IMR-90 (cell line): ENCODE measurements around the gene PDZD2. TPM values are rescaled to one million over a fixed set of nuclear protein-coding genes. Genes with fewer than 3 reads are reported as not detected.

Experiments
- ATAC-seq: fragments of 200-7000 bp; cut with Tn5 transposase; 2 replicates; pipeline ENCODE4 v1.9.1; 2020; ENCODE audit warnings: low read depth, mild to moderate bottlenecking, moderate library complexity
- BruUV-seq: library from RNA; stranded (reverse); fragments of 400-500 nt; replicated peaks from 2 replicates; lab custom pipeline; 2021; lab: Mats Ljungman, UMichigan
- CTCF ChIA-PET: fragments of 300-600 bp; formaldehyde crosslinking; extraction: SDS; loops from one replicate; lab custom pipeline; 2021; ENCODE audit warnings: antibody characterized with exemption; lab: Yijun Ruan, JAX
- POLR2A ChIA-PET: fragments of 300-600 bp; sonication (Branson Sonifier 250); formaldehyde crosslinking; loops from one replicate; lab custom pipeline; 2022; ENCODE audit warnings: antibody characterized with exemption; ENCODE audit not compliant: unreplicated experiment; lab: Charles Lee
- DNase-seq: peaks from one replicate; pipeline ENCODE4 v3.0.0; 2013
- H2AFZ ChIP-seq: replicated peaks from 2 replicates; pipeline ENCODE3; 2013; ENCODE audit warnings: low read length, mild to moderate bottlenecking; ENCODE audit not compliant: poor library complexity
- H2AK5ac ChIP-seq: 2 replicates; pipeline ENCODE4 v1.6.1; 2013; ENCODE audit warnings: low read depth, low read length, inconsistent platforms
- H2AK9ac ChIP-seq: replicated peaks from 2 replicates; pipeline ENCODE3; 2013; ENCODE audit warnings: mild to moderate bottlenecking, low read depth, low read length, moderate library complexity; ENCODE audit not compliant: poor library complexity
- H2BK120ac ChIP-seq: 2 replicates; pipeline ENCODE4 v1.6.1; 2013; ENCODE audit warnings: low read depth, low read length, inconsistent platforms
- H2BK15ac ChIP-seq: 3 replicates; pipeline ENCODE4 v1.6.1; 2013; ENCODE audit warnings: low read depth, low read length, inconsistent platforms
- H2BK20ac ChIP-seq: 2 replicates; pipeline ENCODE4 v1.6.1; 2013; ENCODE audit warnings: low read depth, mild to moderate bottlenecking, inconsistent platforms, low read length, moderate library complexity
- H2BK5ac ChIP-seq: 2 replicates; pipeline ENCODE4 v1.6.1; 2013; ENCODE audit warnings: mild to moderate bottlenecking, low read depth, low read length, inconsistent platforms; ENCODE audit not compliant: poor library complexity, severe bottlenecking
- H3K14ac ChIP-seq: replicated peaks from 2 replicates; pipeline ENCODE4 v1.6.1; 2013; ENCODE audit warnings: low read depth, low read length, inconsistent platforms
- H3K18ac ChIP-seq: 2 replicates; pipeline ENCODE4 v1.6.1; 2013; ENCODE audit warnings: low read depth, low read length, control low read depth
- H3K23ac ChIP-seq: 2 replicates; pipeline ENCODE4 v1.6.1; 2013; ENCODE audit warnings: low read depth, low read length, inconsistent platforms
- H3K27ac ChIP-seq: 2 replicates; pipeline ENCODE4 v1.5.1; 2013; ENCODE audit warnings: mild to moderate bottlenecking, control low read depth, low read length; ENCODE audit not compliant: insufficient read depth
- H3K27me3 ChIP-seq: 2 replicates; pipeline ENCODE4 v1.6.1; 2013; ENCODE audit warnings: low read length; ENCODE audit not compliant: control insufficient read depth, insufficient read depth
- H3K36me3 ChIP-seq: 2 replicates; pipeline ENCODE4 v1.6.1; 2013; ENCODE audit warnings: low read length, mixed read lengths; ENCODE audit not compliant: control insufficient read depth, insufficient read depth
- H3K4ac ChIP-seq: 2 replicates; pipeline ENCODE4 v1.6.1; 2013; ENCODE audit warnings: low read depth, low read length, inconsistent platforms
- H3K4me1 ChIP-seq: 2 replicates; pipeline ENCODE4 v1.6.1; 2013; ENCODE audit warnings: low read length, mixed read lengths; ENCODE audit not compliant: control insufficient read depth, insufficient read depth
- H3K4me2 ChIP-seq: 2 replicates; pipeline ENCODE4 v1.6.1; 2013; ENCODE audit warnings: low read depth, mild to moderate bottlenecking, control low read depth, low read length, moderate library complexity
- H3K4me3 ChIP-seq: 2 replicates; pipeline ENCODE4 v1.5.1; 2013; ENCODE audit warnings: low read depth, mild to moderate bottlenecking, control low read depth, low read length, moderate library complexity; ENCODE audit not compliant: insufficient read depth
- H3K56ac ChIP-seq: 2 replicates; pipeline ENCODE4 v1.6.1; 2013; ENCODE audit warnings: low read length, inconsistent platforms; ENCODE audit not compliant: insufficient read depth; ENCODE audit errors: extremely low read depth
- H3K79me1 ChIP-seq, 2 experiments: 2 replicates each; pipeline ENCODE4 v1.6.1; 2013; ENCODE audit warnings: low read length in 2 of 2, inconsistent platforms in 1 of 2, low read depth in 1 of 2
- H3K9ac ChIP-seq: 2 replicates; pipeline ENCODE4 v1.6.1; 2013; ENCODE audit warnings: low read depth, low read length, control low read depth
- H3K9me1 ChIP-seq: 2 replicates; pipeline ENCODE4 v1.6.1; 2013; ENCODE audit warnings: low read length, inconsistent platforms; ENCODE audit not compliant: insufficient read depth
- H3K9me3 ChIP-seq: 2 replicates; pipeline ENCODE4 v1.6.1; 2013; ENCODE audit warnings: low read length; ENCODE audit not compliant: control insufficient read depth, insufficient read depth
- H4K20me1 ChIP-seq: 2 replicates; pipeline ENCODE4 v1.6.1; 2013; ENCODE audit warnings: low read length, inconsistent platforms; ENCODE audit not compliant: insufficient read depth
- H4K5ac ChIP-seq: 2 replicates; pipeline ENCODE4 v1.6.1; 2013; ENCODE audit warnings: mild to moderate bottlenecking, low read depth, low read length, control low read depth
- H4K8ac ChIP-seq, 2 experiments: 2 replicates each; pipeline ENCODE4 v1.6.1; 2013; ENCODE audit warnings: low read depth in 2 of 2, low read length in 2 of 2, control low read depth in 1 of 2, inconsistent platforms in 1 of 2
- H4K91ac ChIP-seq: 2 replicates; pipeline ENCODE4 v1.6.1; 2013; ENCODE audit warnings: low read depth, low read length, inconsistent platforms; ENCODE audit not compliant: insufficient read depth
- BHLHE40 ChIP-seq: fragments of 150-350 bp; IDR thresholded peaks from 2 replicates; pipeline ENCODE4 v1.6.1; 2016; ENCODE audit warnings: mild to moderate bottlenecking, low read depth, low read length
- CHD1 ChIP-seq: IDR thresholded peaks from 2 replicates; pipeline ENCODE4 v1.6.1; 2012; ENCODE audit warnings: low read depth, low read length, improper control_type of control experiment
- ELK1 ChIP-seq: fragments of 150-350 bp; IDR thresholded peaks from 2 replicates; pipeline ENCODE4 v1.6.1; 2016; ENCODE audit warnings: low read depth, mild to moderate bottlenecking, low read length, moderate library complexity, borderline replicate concordance
- dilution Hi-C: fragments of 300-500 bp; cut with HindIII; formaldehyde crosslinking; loops from one replicate; pipeline ENCODE4 v1.14.3; 2018; ENCODE audit warnings: low sequenced_read_pairs; ENCODE audit not compliant: unreplicated experiment
- in situ Hi-C: fragments of 300-500 bp; cut with MboI; formaldehyde crosslinking; loops from 3 replicates; pipeline ENCODE4 v1.14.3; 2019; ENCODE audit warnings: low sequenced_read_pairs, inconsistent platforms, mixed read lengths
- intact Hi-C: fragments of 100-400 bp; cut with micrococcal nuclease; formaldehyde crosslinking; loops from 2 replicates; pipeline ENCODE4 v1.10.0; 2022
- polyA plus RNA-seq, 3 experiments: library from polyadenylated mRNA; depleted of rRNA; stranded (reverse); fragments of >200 nt; gene quantifications; 2 replicates each; pipeline ENCODE4 v1.2.3, GENCODE V29; 2012; ENCODE audit warnings: low replicate concordance in 1 of 3
- total RNA-seq: library from RNA; depleted of rRNA; stranded (reverse); fragments of >200 nt; gene quantifications from 2 replicates; pipeline ENCODE4 v1.2.3, GENCODE V29; 2012

PDZD2 gene
- total and polyA plus RNA-seq, 2 of the 4 experiments (the other 2 are of a cell fraction), result under 0.01 to 0.02 TPM

- TF ChIP-seq ELK1 (no peak), BHLHE40 (no peak)
These were observed 216.5 kb downstream of the PDZD2 start (continued) for GRCh38 chr5:31855134-31856040.

- H3K27ac ChIP-seq, result no peak overlapping the region
- H4K20me1 ChIP-seq, result no peaks in the 10 kb centered on the region
- no peak overlapping the region for H3K23ac ChIP-seq
- dilution Hi-C loops (no loop called here), in situ Hi-C loops (no loop called here), intact Hi-C loops (no loop called here)
- H2BK20ac ChIP-seq, result no peak overlapping the region
- H3K9me1 ChIP-seq, result no peaks in the 10 kb centered on the region
- no peak overlapping the region for H3K4ac ChIP-seq
- ChIA-PET POLR2A (no interaction called here), CTCF (no interaction called here)
- H2AK9ac ChIP-seq, result no peak overlapping the region
- no peak overlapping the region for H3K18ac ChIP-seq
- no peak overlapping the region for H2BK15ac ChIP-seq
- no TSS peak for BruUV-seq
- H3K79me1 ChIP-seq, result no peaks in the 10 kb centered on the region
- H2AK5ac ChIP-seq, result no peak overlapping the region
- no peak overlapping the region for H4K8ac ChIP-seq
- H3K4me2 ChIP-seq, result no peak overlapping the region
- H4K5ac ChIP-seq, result no peak overlapping the region
- peaks cover 30% of the 10 kb centered on the region for H3K27me3 ChIP-seq
- H2BK5ac ChIP-seq, result no peak overlapping the region
- no peak overlapping the region for H3K4me3 ChIP-seq
- no peak overlapping the region for H2BK120ac ChIP-seq
- H3K14ac ChIP-seq, result no peak overlapping the region
- no peaks in the 10 kb centered on the region for H3K36me3 ChIP-seq
- no peak for ATAC-seq
- no peak overlapping the region for H3K56ac ChIP-seq
- H3K9me3 ChIP-seq, result peaks cover 14% of the 10 kb centered on the region
- no peak overlapping the region for H3K9ac ChIP-seq
- DNase-seq, result no peak
- no peak overlapping the region for H4K91ac ChIP-seq
- no peaks in the 10 kb centered on the region; the same call in 1 of the 2 replicates for H3K4me1 ChIP-seq
- TF ChIP-seq CHD1, result no peak
- TF ChIP-seq ELK1, result no peak
- no peak overlapping the region for H2AFZ ChIP-seq
These were observed 220.2 kb downstream of the PDZD2 start for GRCh38 chr5:31859096-31859495.
